ENCODE measurements around the gene MREG.
"Not testable (repeated sequence)": the region's sequence is repeated elsewhere in the genome, so short reads cannot be mapped to it uniquely, and the experiment has no call there.

DNA sequence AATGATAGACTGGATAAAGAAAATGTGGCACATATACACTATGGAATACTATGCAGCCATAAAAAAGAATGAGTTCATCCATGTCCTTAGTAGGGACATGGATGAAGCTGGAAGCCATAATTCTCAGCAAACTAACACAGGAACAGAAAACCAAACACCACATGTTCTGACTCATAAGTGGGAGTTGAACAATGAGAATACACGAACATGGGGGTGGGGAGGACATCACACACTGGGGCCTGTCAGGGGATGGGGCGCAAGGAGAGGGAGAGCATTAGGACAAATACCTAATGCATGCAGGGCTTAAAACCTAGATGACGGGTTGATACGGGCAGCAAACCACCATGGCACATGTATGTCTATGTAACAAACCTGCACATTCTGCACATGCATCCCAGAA, 42.5 kb downstream of the MREG start:
- TF ChIP-seq CTCF, POLR2A (IDR thresholded peaks at IDR 0.05): not testable (repeated sequence)
